Measurements from ENCODE around the gene PFDN2. TPM values are rescaled to one million over a fixed set of nuclear protein-coding genes. Genes with fewer than 3 reads are reported as not detected.

PFDN2 gene
- total and polyA plus RNA-seq, 2 experiments from 2014 or later: 103 to 137 TPM

DNA sequence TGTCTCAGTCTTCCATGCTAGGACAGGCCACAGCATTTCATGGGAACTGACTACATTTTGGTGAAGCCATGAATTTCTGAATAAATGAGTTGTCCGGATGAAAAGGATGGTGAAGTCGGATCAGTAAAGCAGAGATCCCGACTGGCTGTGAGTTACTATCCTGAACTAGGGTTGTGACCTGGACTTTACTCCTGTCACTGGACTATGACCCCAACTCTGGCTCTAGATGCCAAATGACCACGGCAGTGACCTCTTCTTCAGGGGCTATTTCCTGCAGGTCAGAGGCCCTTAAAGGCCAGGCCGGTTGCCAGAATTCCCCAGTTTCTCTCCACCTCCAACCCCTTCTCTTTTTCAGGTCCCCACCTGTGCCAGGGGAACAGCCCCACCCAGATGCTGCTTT, 26.7 kb downstream of the PFDN2 start:
- DNase-seq (ENCODE audit: low read depth in 1 of 2, low spot score in 1 of 2): no peak
- TF ChIP-seq, protein P1, sequence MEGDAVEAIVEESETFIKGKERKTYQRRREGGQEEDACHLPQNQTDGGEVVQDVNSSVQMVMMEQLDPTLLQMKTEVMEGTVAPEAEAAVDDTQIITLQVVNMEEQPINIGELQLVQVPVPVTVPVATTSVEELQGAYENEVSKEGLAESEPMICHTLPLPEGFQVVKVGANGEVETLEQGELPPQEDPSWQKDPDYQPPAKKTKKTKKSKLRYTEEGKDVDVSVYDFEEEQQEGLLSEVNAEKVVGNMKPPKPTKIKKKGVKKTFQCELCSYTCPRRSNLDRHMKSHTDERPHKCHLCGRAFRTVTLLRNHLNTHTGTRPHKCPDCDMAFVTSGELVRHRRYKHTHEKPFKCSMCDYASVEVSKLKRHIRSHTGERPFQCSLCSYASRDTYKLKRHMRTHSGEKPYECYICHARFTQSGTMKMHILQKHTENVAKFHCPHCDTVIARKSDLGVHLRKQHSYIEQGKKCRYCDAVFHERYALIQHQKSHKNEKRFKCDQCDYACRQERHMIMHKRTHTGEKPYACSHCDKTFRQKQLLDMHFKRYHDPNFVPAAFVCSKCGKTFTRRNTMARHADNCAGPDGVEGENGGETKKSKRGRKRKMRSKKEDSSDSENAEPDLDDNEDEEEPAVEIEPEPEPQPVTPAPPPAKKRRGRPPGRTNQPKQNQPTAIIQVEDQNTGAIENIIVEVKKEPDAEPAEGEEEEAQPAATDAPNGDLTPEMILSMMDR (IDR thresholded peaks at IDR 0.05; ENCODE audit: low read depth, low read length): no peak
- H3K4me1 ChIP-seq (ENCODE audit: low read depth): no peaks in the 10 kb centered on the region

DNA sequence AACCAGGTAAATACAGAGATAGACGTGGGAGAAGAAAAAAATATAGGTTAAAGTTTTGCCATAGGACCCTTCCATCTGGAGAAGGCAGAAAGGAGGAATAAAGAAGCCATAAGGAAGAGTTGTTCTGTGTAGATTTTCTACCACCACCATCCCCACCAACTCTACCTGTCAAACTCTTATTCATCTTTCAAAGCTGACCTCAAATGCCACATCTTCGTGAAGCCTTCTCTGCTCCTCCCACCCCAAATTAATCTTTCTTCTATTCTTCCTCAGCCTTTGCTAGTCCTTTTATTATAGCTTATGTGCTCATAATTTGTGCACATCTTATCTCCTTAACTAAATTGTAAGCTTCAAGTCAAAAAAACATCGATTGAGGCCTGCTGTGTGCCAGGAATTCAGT, 27.2 kb downstream of the PFDN2 start:
- no peak overlapping the region for H3K27ac ChIP-seq
- peaks cover 3% of the 10 kb centered on the region for H3K27me3 ChIP-seq
- H3K9me3 ChIP-seq (ENCODE audit: low read depth): no peaks in the 10 kb centered on the region
- TF ChIP-seq, protein P1 (IDR thresholded peaks at IDR 0.05; ENCODE audit: low read depth, low read length): no peak
- H3K4me3 ChIP-seq: no peak overlapping the region
- no peaks in the 10 kb centered on the region for H3K36me3 ChIP-seq
- no peaks in the 10 kb centered on the region for H3K4me1 ChIP-seq (ENCODE audit: low read depth)
- no peak for DNase-seq (ENCODE audit: low read depth in 1 of 2, low spot score in 1 of 2)

More for the DNA sequence above, 26.7 kb downstream of the PFDN2 start:
- no peaks in the 10 kb centered on the region for H3K36me3 ChIP-seq
- H3K27ac ChIP-seq: no peak overlapping the region
- H3K4me3 ChIP-seq: no peak overlapping the region
- H3K27me3 ChIP-seq: peaks cover 3% of the 10 kb centered on the region
- H3K9me3 ChIP-seq (ENCODE audit: low read depth): no peaks in the 10 kb centered on the region

- H3K36me3 ChIP-seq: no peaks in the 10 kb centered on the region
- no peaks in the 10 kb centered on the region for H3K4me1 ChIP-seq (ENCODE audit: low read depth)
- peaks cover 2% of the 10 kb centered on the region for H3K27me3 ChIP-seq
- H3K9me3 ChIP-seq (ENCODE audit: low read depth): no peaks in the 10 kb centered on the region
- H3K4me3 ChIP-seq: no peak overlapping the region
- no peak overlapping the region for H3K27ac ChIP-seq
- DNase-seq (ENCODE audit: low read depth in 1 of 2, low spot score in 1 of 2): no peak
- TF ChIP-seq, protein P1 (IDR thresholded peaks at IDR 0.05; ENCODE audit: low read depth, low read length): no peak
These were observed 27.9 kb downstream of the PFDN2 start for GRCh38 chr1:161089938-161090337.

DNA sequence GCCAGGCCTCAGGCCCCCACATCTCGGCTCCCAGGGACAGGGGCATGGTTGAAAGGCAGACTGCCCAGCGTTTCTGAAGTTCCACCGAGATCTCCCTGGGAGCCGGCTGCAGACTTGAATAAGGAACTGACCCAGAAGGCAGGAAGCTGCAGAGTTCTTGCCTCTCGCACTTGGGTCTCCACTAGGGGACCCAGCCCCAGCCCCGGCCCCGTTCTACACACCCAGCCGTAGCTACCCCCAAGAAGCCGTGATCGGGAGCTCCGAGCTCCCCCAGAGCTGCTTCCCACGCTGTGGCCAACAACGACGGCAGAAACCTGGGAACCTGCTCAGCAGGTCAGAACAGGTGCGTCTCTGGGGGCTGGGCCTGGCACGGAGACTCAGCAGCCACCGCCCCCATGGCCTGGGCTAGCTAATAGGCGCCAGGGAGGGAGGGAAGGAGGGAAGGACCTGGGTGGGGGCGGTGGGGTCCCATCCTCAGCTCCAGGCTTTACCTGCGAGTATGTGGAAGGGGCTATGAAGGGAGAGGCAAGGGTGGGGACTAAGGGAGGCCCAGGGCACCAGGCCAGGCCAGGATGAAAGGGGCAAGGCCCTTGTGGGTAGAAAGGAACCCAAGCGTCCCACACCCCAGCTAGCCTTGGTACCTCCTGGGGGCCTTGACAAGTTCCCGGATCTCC, 28.4 kb downstream of the PFDN2 start, which contains the start of gene NECTIN4:
NECTIN4 (minus strand) TSS at position 308 of the 674 bp plus-strand sequence; CDS start at position 46, 262 bp downstream.
- H3K9me3 ChIP-seq (ENCODE audit: low read depth): no peaks in the 10 kb centered on the region
- TF ChIP-seq, protein P1 (IDR thresholded peaks at IDR 0.05; ENCODE audit: low read depth, low read length): no peak
- no peaks in the 10 kb centered on the region for H3K36me3 ChIP-seq
- DNase-seq (ENCODE audit: low read depth in 1 of 2, low spot score in 1 of 2): no peak
- no peak within 1 kb of the TSS for H3K4me3 ChIP-seq
- H3K27me3 ChIP-seq: no peaks in the 10 kb centered on the region
- H3K27ac ChIP-seq: no peak within 1 kb of the TSS
- H3K4me1 ChIP-seq (ENCODE audit: low read depth): no peaks in the 10 kb centered on the region

DNA sequence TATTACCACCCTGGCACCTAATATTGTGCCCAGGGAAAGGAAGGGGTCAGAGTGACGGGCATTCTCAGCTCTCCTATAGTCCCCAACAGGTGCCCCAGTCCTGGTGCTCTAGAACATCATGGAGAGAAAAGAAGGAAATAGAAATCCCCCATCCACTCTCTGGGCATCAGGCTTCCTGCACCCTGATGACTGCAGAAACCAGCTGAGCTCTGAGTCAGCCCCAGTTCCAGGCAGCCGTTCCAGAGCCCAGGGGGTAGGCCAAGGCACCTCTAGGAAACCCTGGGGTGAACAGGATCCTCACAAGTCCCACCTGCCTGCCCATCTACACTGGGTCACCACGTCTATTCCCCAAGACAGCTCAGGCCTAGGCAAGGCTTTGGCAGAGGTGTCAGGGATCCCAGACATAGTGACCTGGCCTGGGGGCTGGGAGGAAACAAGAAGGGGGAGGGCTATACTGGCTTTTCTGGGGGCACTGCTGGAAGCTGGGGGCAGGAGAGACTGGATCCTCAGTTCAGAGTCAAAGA, 29.2 kb downstream of the PFDN2 start:
- no peak overlapping the region for H3K4me3 ChIP-seq
- no peaks in the 10 kb centered on the region for H3K4me1 ChIP-seq (ENCODE audit: low read depth)
- no peaks in the 10 kb centered on the region for H3K9me3 ChIP-seq (ENCODE audit: low read depth)
- no peaks in the 10 kb centered on the region for H3K36me3 ChIP-seq
- no peak for DNase-seq (ENCODE audit: low read depth in 1 of 2, low spot score in 1 of 2)
- TF ChIP-seq, protein P1 (IDR thresholded peaks at IDR 0.05; ENCODE audit: low read depth, low read length): no peak
- no peak overlapping the region for H3K27ac ChIP-seq
- no peaks in the 10 kb centered on the region for H3K27me3 ChIP-seq
